AG09319 (cell line): ENCODE results near the gene PYROXD2.
A peak's percentile ranks its signal among the peaks of the same experiment; 100 is the strongest.

Experiments
- DNase-seq: peaks from one replicate; pipeline ENCODE4 v3.0.0-alpha.2; 2010; ENCODE audit warnings: low read depth; ENCODE audit errors: extremely low read depth
- CTCF ChIP-seq: IDR thresholded peaks from 2 replicates; pipeline ENCODE4 v1.5.1; 2011; ENCODE audit warnings: low read depth, mild to moderate bottlenecking, inconsistent platforms, low read length, moderate library complexity

Gene PYROXD2

DNA sequence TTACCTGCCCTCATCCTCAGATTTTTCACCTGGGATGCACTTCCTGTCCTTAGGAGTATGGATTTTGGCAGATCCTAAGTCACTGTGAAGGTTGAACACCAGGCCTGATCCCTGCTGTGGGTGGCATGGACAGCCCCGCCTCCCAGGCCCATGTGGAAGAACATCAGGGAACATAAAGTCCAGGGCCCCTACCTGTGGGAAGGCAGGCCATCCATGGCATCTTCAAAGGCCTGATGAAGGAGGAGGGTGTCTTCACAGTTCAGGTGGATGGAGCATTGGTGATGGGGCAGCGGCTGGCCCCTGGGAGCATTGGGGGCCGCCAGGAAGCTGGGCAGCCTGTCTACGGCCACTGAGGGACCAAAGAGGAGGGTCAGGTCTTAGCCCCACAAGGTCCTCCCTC is 24.6 kb downstream of the PYROXD2 start:
- no peak for TF ChIP-seq CTCF
- DNase-seq, result no peak

DNA sequence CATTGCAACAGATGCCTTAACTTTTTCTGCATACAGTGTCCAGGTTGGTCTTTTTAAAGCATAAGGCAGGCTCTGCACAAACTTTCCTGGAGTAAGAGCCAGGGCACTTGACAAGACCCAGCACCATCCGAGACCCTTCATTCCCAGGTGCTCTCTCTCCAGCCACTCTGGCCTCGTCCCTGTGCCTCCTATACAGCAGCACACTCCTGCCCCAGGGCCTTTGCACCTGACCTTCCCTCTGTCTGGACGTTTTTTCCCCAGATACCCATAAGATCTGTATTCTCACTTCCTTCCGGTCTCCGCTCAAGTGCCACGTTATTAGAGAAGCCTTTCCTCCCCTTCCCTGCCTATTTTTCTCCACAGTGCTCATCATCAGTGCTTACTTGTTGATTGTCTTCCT is 25.6 kb downstream of the PYROXD2 start:
- no peak for TF ChIP-seq CTCF
- no peak for DNase-seq

GRCh38 chr10:98388101-98388655 is 26.8 kb downstream of the PYROXD2 start:
- no peak for DNase-seq
- TF ChIP-seq CTCF, result no peak; the same call in 1 of the 2 replicates

DNA sequence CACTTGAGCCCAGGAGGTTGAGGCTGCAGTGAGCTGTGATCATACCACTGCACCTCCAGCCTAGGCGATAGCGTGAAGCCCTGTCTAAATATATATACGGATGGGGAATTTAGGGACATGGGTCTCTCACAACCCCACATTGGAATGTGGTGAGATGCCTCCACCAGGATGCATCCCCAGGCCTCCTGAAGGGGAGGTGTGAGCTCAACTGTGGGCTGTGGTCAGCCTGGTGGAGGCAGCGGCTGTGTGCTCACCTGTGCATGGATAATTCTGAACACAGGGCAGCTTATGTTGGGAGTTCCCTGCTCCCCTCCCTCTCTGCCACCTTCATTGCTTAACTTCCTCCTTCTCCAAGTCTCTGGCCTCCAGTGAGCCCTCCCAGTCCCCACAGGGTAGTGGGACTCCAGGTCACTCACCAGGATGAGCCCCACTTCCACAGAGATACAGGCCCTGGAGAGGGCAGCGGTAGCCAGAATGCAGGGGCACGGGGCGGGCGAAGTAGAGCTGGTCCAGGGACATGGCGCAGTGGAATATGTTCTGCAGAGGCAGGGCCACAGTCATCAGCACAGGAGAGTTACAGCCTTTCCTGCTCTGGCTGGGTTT is 30.4 kb downstream of the PYROXD2 start:
- TF ChIP-seq CTCF, result no peak
- DNase-seq, result no peak

GRCh38 chr10:98383869-98384268 is 31.1 kb downstream of the PYROXD2 start:
- TF ChIP-seq CTCF, result no peak
- no peak for DNase-seq

DNA sequence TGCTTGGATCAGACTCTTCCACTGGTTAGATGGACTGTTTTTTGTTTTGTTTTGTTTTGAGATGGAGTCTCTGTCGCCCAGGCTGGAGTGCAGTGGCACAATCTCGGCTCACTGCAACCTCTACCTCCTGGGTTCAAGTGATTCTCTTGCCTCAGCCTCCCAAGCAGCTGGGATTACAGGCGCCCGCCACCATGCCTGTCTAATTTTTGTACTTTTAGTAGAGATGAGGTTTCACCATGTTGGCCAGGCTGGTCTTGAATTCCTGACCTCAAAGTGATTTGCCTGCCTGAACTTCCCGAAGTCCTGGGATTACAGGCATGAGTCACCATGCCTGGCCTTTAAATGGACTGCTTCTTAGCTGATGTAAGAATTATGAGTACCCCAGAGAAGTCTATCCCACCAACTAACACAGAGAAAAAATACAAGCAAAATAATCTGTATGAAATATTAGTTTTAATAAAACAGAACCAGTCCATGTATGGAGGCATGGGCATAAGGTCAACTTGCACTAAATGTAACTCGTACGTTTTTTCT is 31.8 kb downstream of the PYROXD2 start:
- DNase-seq, result peak; percentile 46

DNA sequence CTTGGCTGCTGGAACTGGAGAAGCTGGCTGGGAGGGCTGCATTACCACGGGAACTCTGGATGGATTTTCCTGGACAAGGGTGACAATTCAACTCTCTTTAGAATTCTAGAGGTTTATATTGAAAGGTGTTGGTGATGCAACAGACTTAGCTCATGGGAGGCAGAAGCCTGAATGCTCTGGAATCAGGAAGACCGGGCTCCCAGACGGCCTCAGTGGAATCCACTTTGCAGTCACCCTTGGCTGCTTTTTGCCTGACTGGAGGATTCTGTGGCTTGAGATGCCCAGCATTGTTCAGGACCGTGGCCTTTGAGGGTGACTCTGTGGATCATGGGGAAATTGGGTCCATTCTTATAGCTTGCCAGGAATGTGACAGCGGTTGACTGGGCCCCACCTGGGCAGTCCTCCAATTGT is 32.3 kb downstream of the PYROXD2 start:
- TF ChIP-seq CTCF, result no peak

More for the DNA sequence above, 32.3 kb downstream of the PYROXD2 start:
- no peak for DNase-seq
